Measurements from ENCODE around the gene SIPA1L3. TPM values are rescaled to one million over a fixed set of nuclear protein-coding genes. Genes with fewer than 3 reads are reported as not detected.

Gene SIPA1L3
- polyA plus RNA-seq, 1 donor from 2014 or later: 2.8 TPM

DNA sequence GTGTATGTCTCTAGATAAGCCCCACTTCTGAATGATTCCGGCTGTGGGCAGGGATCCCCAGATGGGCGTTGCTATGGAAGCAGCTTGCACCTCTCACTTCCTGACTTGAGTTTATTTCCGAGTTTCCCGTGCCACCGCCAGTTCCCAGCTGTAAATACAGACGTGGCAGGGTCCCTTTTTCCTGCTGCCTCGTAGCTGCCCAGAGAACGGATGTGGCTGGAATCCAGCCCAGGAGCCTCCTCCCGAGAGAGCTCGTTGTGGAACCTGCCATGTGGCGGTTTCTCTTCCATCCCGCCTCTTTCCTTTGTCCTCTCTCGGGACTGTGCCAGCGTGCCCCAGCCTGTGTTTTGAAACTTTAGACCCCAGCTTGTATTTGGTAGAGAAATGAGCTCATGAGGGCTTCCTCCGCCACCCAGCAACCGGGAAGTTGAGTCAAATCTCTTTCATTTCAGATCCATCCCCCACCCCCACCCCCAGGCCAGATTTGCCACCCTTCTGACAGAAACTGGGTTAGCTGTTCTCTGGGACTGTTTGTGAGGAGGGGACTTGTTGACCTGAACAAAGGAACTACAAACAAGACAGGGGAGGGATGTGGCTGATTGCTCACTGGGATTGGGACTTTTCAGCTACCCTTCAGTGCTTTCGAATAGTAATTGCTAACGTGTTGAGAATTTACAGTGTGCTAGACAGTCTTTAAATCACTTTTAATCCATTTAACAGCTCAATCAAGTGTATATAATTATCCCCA, 96.6 kb downstream of the SIPA1L3 start:
- Histone ChIP-seq H3K27me3 (ENCODE audit: insufficient read depth, low read depth, low read length) (no peaks in the 10 kb centered on the region), H3F3A (ENCODE audit: insufficient read depth, low read length, poor library complexity, severe bottlenecking) (no peaks in the 10 kb centered on the region), H3K4me2 (ENCODE audit: low read length) (peak overlapping the region; percentile 14), H3K9me3 (ENCODE audit: low read length) (no peaks in the 10 kb centered on the region), H3K79me2 (replicated peaks; ENCODE audit: insufficient read depth, low read length) (no peaks in the 10 kb centered on the region), H3K4me3 (ENCODE audit: low read length) (peak overlapping the region; percentile 59), H3K9me2 (ENCODE audit: insufficient read depth, low read length) (no peaks in the 10 kb centered on the region), H3K9ac (ENCODE audit: low read length) (peak overlapping the region; percentile 47), H3K36me3 (ENCODE audit: insufficient read depth, low read length) (no peaks in the 10 kb centered on the region), H3K27ac (ENCODE audit: low read length) (peak overlapping the region; percentile 73), H2AFZ (ENCODE audit: low read depth, low read length) (no peak overlapping the region), H4K20me1 (ENCODE audit: insufficient read depth) (no peaks in the 10 kb centered on the region)
- TF ChIP-seq, protein P1, sequence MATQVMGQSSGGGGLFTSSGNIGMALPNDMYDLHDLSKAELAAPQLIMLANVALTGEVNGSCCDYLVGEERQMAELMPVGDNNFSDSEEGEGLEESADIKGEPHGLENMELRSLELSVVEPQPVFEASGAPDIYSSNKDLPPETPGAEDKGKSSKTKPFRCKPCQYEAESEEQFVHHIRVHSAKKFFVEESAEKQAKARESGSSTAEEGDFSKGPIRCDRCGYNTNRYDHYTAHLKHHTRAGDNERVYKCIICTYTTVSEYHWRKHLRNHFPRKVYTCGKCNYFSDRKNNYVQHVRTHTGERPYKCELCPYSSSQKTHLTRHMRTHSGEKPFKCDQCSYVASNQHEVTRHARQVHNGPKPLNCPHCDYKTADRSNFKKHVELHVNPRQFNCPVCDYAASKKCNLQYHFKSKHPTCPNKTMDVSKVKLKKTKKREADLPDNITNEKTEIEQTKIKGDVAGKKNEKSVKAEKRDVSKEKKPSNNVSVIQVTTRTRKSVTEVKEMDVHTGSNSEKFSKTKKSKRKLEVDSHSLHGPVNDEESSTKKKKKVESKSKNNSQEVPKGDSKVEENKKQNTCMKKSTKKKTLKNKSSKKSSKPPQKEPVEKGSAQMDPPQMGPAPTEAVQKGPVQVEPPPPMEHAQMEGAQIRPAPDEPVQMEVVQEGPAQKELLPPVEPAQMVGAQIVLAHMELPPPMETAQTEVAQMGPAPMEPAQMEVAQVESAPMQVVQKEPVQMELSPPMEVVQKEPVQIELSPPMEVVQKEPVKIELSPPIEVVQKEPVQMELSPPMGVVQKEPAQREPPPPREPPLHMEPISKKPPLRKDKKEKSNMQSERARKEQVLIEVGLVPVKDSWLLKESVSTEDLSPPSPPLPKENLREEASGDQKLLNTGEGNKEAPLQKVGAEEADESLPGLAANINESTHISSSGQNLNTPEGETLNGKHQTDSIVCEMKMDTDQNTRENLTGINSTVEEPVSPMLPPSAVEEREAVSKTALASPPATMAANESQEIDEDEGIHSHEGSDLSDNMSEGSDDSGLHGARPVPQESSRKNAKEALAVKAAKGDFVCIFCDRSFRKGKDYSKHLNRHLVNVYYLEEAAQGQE (IDR thresholded peaks at IDR 0.05; ENCODE audit: borderline replicate concordance): no peak
- no peak for TF ChIP-seq MXI1 (conservative IDR thresholded peaks at IDR 0.05; ENCODE audit: poor library complexity, severe bottlenecking)
- TF ChIP-seq EZH2 (IDR thresholded peaks at IDR 0.05; ENCODE audit: borderline replicate concordance, insufficient read depth, low read length, poor library complexity, severe bottlenecking): no peak
- no peak for TF ChIP-seq RAD21 (conservative IDR thresholded peaks at IDR 0.05)
- TF ChIP-seq SMC3 (conservative IDR thresholded peaks at IDR 0.05; ENCODE audit: poor library complexity): no peak
- no peak for TF ChIP-seq EP300 (conservative IDR thresholded peaks at IDR 0.05; ENCODE audit: poor library complexity, severe bottlenecking)

DNA sequence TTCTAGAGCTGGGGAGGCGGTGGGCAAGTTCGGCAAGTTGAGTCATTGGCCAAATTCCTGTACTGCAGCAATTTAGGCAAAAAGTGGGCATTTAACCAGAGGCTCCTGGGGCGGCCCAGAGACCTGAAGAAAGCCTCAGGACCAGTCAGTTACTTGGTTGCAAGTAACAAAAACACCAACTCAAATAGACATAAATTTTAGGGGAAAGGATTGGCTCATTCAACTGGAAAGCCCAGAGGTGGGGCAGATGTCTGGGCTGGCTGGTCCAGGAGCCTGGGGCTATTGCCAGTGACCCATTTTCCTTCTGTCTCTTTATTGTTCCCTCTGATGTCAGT, 97.1 kb downstream of the SIPA1L3 start:
- no peaks in the 10 kb centered on the region for H3K79me2 ChIP-seq (replicated peaks; ENCODE audit: insufficient read depth, low read length)
- no peaks in the 10 kb centered on the region for H3K9me2 ChIP-seq (ENCODE audit: insufficient read depth, low read length)
- H3K4me3 ChIP-seq (ENCODE audit: low read length): peak overlapping the region; percentile 59
- H2AFZ ChIP-seq (ENCODE audit: low read depth, low read length): no peak overlapping the region
- no peaks in the 10 kb centered on the region for H3K27me3 ChIP-seq (ENCODE audit: insufficient read depth, low read depth, low read length)
- H3K9ac ChIP-seq (ENCODE audit: low read length): peak overlapping the region; percentile 47
- peak overlapping the region; percentile 73 for H3K27ac ChIP-seq (ENCODE audit: low read length)
- H3K4me2 ChIP-seq (ENCODE audit: low read length): peak overlapping the region; percentile 19
- H3K9me3 ChIP-seq (ENCODE audit: low read length): no peaks in the 10 kb centered on the region
- TF ChIP-seq POLR2AphosphoS5 (IDR thresholded peaks at IDR 0.05) (no peak), MXI1 (conservative IDR thresholded peaks at IDR 0.05; ENCODE audit: poor library complexity, severe bottlenecking) (no peak), EP300 (conservative IDR thresholded peaks at IDR 0.05; ENCODE audit: poor library complexity, severe bottlenecking) (no peak), RAD21 (conservative IDR thresholded peaks at IDR 0.05) (no peak), SMC3 (conservative IDR thresholded peaks at IDR 0.05; ENCODE audit: poor library complexity) (no peak), EZH2 (IDR thresholded peaks at IDR 0.05; ENCODE audit: borderline replicate concordance, insufficient read depth, low read length, poor library complexity, severe bottlenecking) (no peak), TAF1 (IDR thresholded peaks at IDR 0.05; ENCODE audit: low read depth) (no peak)
- TF ChIP-seq, protein P2, sequence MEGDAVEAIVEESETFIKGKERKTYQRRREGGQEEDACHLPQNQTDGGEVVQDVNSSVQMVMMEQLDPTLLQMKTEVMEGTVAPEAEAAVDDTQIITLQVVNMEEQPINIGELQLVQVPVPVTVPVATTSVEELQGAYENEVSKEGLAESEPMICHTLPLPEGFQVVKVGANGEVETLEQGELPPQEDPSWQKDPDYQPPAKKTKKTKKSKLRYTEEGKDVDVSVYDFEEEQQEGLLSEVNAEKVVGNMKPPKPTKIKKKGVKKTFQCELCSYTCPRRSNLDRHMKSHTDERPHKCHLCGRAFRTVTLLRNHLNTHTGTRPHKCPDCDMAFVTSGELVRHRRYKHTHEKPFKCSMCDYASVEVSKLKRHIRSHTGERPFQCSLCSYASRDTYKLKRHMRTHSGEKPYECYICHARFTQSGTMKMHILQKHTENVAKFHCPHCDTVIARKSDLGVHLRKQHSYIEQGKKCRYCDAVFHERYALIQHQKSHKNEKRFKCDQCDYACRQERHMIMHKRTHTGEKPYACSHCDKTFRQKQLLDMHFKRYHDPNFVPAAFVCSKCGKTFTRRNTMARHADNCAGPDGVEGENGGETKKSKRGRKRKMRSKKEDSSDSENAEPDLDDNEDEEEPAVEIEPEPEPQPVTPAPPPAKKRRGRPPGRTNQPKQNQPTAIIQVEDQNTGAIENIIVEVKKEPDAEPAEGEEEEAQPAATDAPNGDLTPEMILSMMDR (IDR thresholded peaks at IDR 0.05; ENCODE audit: poor library complexity, severe bottlenecking): no peak
- TF ChIP-seq, protein P1 (IDR thresholded peaks at IDR 0.05; ENCODE audit: borderline replicate concordance): no peak
- no peaks in the 10 kb centered on the region for H4K20me1 ChIP-seq (ENCODE audit: insufficient read depth)
- H3F3A ChIP-seq (ENCODE audit: insufficient read depth, low read length, poor library complexity, severe bottlenecking): no peaks in the 10 kb centered on the region
- H3K36me3 ChIP-seq (ENCODE audit: insufficient read depth, low read length): no peaks in the 10 kb centered on the region

Measured in neural cell (in vitro differentiated cells).